ENCODE measurements around the gene RTN4RL1. TPM values are rescaled to one million over a fixed set of nuclear protein-coding genes. Genes with fewer than 3 reads are reported as not detected.

Gene RTN4RL1
- total RNA-seq, 1 experiment from 2014 or later: 0.80 TPM

GRCh38 chr17:2016494-2016893 is 8.6 kb downstream of the RTN4RL1 start:
- no peak overlapping the region for H3K4me3 ChIP-seq (ENCODE audit: low read depth in 2 of 2, low read length in 2 of 2)
- H3K27ac ChIP-seq (ENCODE audit: low read length): no peak overlapping the region
- H3K4me1 ChIP-seq (ENCODE audit: control insufficient read depth, insufficient read depth, low read length): no peaks in the 10 kb centered on the region
- ATAC-seq (no peak), DNase-seq (ENCODE audit: low read depth, low spot score) (no peak)
- CTCF ChIA-PET: no interaction called here
- H3K27me3 ChIP-seq (ENCODE audit: control insufficient read depth, insufficient read depth, low read length): no peaks in the 10 kb centered on the region
- TF ChIP-seq, protein P1, sequence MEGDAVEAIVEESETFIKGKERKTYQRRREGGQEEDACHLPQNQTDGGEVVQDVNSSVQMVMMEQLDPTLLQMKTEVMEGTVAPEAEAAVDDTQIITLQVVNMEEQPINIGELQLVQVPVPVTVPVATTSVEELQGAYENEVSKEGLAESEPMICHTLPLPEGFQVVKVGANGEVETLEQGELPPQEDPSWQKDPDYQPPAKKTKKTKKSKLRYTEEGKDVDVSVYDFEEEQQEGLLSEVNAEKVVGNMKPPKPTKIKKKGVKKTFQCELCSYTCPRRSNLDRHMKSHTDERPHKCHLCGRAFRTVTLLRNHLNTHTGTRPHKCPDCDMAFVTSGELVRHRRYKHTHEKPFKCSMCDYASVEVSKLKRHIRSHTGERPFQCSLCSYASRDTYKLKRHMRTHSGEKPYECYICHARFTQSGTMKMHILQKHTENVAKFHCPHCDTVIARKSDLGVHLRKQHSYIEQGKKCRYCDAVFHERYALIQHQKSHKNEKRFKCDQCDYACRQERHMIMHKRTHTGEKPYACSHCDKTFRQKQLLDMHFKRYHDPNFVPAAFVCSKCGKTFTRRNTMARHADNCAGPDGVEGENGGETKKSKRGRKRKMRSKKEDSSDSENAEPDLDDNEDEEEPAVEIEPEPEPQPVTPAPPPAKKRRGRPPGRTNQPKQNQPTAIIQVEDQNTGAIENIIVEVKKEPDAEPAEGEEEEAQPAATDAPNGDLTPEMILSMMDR (IDR thresholded peaks at IDR 0.05): no peak
- TF ChIP-seq, protein P2, sequence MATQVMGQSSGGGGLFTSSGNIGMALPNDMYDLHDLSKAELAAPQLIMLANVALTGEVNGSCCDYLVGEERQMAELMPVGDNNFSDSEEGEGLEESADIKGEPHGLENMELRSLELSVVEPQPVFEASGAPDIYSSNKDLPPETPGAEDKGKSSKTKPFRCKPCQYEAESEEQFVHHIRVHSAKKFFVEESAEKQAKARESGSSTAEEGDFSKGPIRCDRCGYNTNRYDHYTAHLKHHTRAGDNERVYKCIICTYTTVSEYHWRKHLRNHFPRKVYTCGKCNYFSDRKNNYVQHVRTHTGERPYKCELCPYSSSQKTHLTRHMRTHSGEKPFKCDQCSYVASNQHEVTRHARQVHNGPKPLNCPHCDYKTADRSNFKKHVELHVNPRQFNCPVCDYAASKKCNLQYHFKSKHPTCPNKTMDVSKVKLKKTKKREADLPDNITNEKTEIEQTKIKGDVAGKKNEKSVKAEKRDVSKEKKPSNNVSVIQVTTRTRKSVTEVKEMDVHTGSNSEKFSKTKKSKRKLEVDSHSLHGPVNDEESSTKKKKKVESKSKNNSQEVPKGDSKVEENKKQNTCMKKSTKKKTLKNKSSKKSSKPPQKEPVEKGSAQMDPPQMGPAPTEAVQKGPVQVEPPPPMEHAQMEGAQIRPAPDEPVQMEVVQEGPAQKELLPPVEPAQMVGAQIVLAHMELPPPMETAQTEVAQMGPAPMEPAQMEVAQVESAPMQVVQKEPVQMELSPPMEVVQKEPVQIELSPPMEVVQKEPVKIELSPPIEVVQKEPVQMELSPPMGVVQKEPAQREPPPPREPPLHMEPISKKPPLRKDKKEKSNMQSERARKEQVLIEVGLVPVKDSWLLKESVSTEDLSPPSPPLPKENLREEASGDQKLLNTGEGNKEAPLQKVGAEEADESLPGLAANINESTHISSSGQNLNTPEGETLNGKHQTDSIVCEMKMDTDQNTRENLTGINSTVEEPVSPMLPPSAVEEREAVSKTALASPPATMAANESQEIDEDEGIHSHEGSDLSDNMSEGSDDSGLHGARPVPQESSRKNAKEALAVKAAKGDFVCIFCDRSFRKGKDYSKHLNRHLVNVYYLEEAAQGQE (IDR thresholded peaks at IDR 0.05; ENCODE audit: insufficient read depth in 1 of 2, low read depth in 2 of 2, low read length in 1 of 2): no peak
- TF ChIP-seq SIN3A (IDR thresholded peaks at IDR 0.05; ENCODE audit: borderline replicate concordance, insufficient read depth, low read depth, low read length): no peak
- no peak for TF ChIP-seq TCF7L2 (IDR thresholded peaks at IDR 0.05; ENCODE audit: low read depth, low read length)
- no peak for TF ChIP-seq POLR2AphosphoS5 (IDR thresholded peaks at IDR 0.05; ENCODE audit: low read depth, low read length)
- intact Hi-C loops (cut with micrococcal nuclease; ENCODE audit: unreplicated experiment): no loop called here
- H3K36me3 ChIP-seq (ENCODE audit: control insufficient read depth, insufficient read depth, low read length): no peaks in the 10 kb centered on the region
- H3K9me3 ChIP-seq (ENCODE audit: control insufficient read depth, insufficient read depth, low read depth, low read length): no peaks in the 10 kb centered on the region
- no TSS peak for BruUV-seq (replicated peaks)
- in situ Hi-C loops (cut with HindIII; ENCODE audit: low pct_unique_long_range_greater_than_20kb, low sequenced_read_pairs): no loop called here
- POLR2A ChIA-PET: no interaction called here

- intact Hi-C loops (cut with micrococcal nuclease; ENCODE audit: unreplicated experiment) (no loop called here), in situ Hi-C loops (cut with HindIII; ENCODE audit: low pct_unique_long_range_greater_than_20kb, low sequenced_read_pairs) (no loop called here)
- H3K27ac ChIP-seq (ENCODE audit: low read length): no peak overlapping the region
- ATAC-seq: no peak
- ChIA-PET CTCF (interaction anchor here (0.5 kb wide), 1 partner anchor 149 kb away, joined by 3 read pairs; no protein-coding TSS in a partner anchor), POLR2A (interaction anchor here (0.9 kb wide), 1 partner anchor 107 kb away, joined by 3 read pairs; no protein-coding TSS in a partner anchor)
- TF ChIP-seq TCF7L2 (IDR thresholded peaks at IDR 0.05; ENCODE audit: low read depth, low read length): no peak
- TF ChIP-seq, protein P2 (IDR thresholded peaks at IDR 0.05; ENCODE audit: insufficient read depth in 1 of 2, low read depth in 2 of 2, low read length in 1 of 2): no peak
- TF ChIP-seq, protein P1 (IDR thresholded peaks at IDR 0.05): no peak
- TF ChIP-seq POLR2AphosphoS5 (IDR thresholded peaks at IDR 0.05; ENCODE audit: low read depth, low read length): no peak
- no peak for TF ChIP-seq SIN3A (IDR thresholded peaks at IDR 0.05; ENCODE audit: borderline replicate concordance, insufficient read depth, low read depth, low read length)
- BruUV-seq (replicated peaks): no TSS peak
- no peaks in the 10 kb centered on the region for H3K27me3 ChIP-seq (ENCODE audit: control insufficient read depth, insufficient read depth, low read length)
- DNase-seq (ENCODE audit: low read depth, low spot score): no peak
- no peaks in the 10 kb centered on the region for H3K4me1 ChIP-seq (ENCODE audit: control insufficient read depth, insufficient read depth, low read length)
- no peaks in the 10 kb centered on the region for H3K36me3 ChIP-seq (ENCODE audit: control insufficient read depth, insufficient read depth, low read length)
- H3K4me3 ChIP-seq (ENCODE audit: low read depth in 2 of 2, low read length in 2 of 2): no peak overlapping the region
- H3K9me3 ChIP-seq (ENCODE audit: control insufficient read depth, insufficient read depth, low read depth, low read length): no peaks in the 10 kb centered on the region
These were observed 9.8 kb downstream of the RTN4RL1 start for GRCh38 chr17:2015314-2015713.

Measured in Panc1 (cell line).